OCI-LY7 (cell line): ENCODE measurements around the gene RPL37.

ENCODE experiments used
- CTCF ChIP-seq: fragments of 200-600 bp; sonication (generic); conservative IDR thresholded peaks from 2 replicates; pipeline ENCODE4 v1.5.1; 2014; ENCODE audit warnings: mild to moderate bottlenecking, antibody characterized with exemption, low read length, moderate library complexity, mixed read lengths
- EZH2phosphoT487 ChIP-seq: fragments of 200-600 bp; sonication (generic); IDR thresholded peaks from 2 replicates; pipeline ENCODE4 v1.6.1; 2018; ENCODE audit warnings: low read depth, borderline replicate concordance, mild to moderate bottlenecking, mixed run types, antibody characterized with exemption, low read length, moderate library complexity, mixed read lengths

GRCh38 chr5:40812125-40812524, 22.9 kb downstream of the RPL37 start:
- TF ChIP-seq CTCF (no peak), EZH2phosphoT487 (no peak)
